HS-27A (cell line): ENCODE data around the gene DTWD1.
"Not testable (repeated sequence)": the region's sequence is repeated elsewhere in the genome, so short reads cannot be mapped to it uniquely, and the experiment has no call there.

ENCODE experiments used
- DNase-seq: peaks from one replicate; pipeline ENCODE4 v3.0.0-alpha.2; 2012; ENCODE audit warnings: low read depth, missing footprints

Gene DTWD1

DNA sequence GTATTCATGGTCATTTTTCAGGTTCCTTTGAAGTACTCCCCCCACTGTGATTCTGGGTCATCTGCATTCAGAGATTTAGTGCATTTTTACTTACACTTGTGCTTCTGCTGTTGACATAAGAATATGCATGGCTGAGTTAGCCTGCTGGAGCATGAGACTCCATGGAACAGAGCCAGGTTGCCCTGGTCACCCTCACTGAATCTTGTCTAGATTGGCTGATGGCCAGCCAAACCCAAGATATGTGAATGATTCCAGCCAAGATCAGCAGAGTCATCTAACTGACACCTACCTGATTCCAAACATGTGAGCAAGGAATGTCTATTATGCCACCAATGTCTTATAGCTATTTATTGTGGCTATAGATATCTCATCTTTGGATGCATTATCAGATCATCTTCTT, 25.1 kb downstream of the DTWD1 start:
- DNase-seq: peak; percentile 85

DNA sequence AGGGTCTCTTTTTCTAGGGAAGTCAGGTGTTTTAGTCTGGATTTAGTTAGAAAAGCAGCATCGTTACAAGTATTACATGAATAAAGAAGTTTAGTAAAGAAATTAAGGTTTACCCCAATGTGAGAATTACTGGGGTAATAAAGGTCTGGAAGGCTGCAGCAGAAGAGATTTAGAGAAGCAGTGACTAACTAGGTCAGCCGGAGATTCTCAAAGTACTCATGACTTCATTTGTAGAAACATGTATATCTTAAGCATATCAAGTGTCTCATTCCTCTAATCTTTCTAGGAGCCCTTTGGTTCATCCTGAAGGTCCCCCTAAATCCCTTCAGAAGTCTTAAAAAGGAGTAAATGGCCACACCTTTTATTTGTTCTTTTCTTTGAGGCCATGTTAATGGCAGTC, 26.0 kb downstream of the DTWD1 start:
- DNase-seq: no peak

DNA sequence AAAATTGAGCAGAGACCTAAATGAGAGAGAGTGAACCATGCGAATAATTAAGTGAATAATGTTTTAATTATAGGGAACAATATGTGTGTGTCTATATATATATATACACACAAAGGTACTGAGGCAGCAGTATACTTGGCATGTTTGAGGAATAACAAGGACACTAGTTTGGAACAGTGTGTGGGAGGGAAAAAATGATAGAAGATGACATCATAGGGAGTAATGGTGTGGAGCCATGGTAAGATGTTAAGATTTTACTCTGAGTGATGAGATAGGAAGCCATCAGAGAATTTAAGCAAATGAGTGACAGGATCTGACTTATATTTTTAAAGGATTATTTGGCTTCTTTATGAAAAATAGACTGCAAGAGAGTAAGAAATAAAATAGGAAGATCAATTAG, 29.1 kb downstream of the DTWD1 start:
- DNase-seq: no peak

DNA sequence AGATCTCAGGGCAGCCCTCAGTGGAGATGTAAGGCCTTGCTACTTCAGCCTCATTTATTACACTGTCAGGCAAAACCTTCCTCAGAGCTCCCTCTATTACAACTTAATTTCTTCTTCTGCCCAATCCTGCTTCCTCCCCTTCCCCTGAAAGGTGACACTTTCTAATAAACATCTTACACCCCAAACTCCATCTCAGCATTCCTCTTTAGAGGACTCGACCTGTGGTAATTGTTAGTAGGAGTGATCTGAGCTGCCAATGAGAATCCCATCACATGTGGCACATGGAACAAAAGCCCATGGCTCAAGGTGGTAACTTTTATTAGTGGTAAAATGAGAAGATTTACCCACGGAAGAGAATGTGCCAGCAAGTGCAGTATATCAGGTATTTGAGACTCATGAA, 29.8 kb downstream of the DTWD1 start:
- no peak for DNase-seq

DNA sequence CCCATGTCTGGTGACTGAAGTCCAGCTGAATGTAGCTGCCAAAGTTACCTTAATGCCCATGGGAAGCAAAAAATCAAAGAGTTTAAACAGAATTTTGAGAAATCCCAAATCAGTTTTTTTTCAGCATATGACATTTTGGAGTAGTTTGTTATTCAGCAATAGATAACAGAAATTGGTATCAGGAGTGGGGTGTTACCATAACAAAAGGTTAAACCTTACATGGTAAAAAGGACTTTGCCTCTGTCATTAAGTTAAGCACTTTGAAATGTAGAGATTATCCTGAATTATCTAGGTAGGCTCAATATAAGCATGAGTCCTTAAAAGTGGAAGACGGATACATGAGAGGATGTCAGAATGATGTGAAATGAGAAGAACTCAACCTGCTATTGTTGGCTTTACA, 32.1 kb downstream of the DTWD1 start:
- DNase-seq: no peak

DNA sequence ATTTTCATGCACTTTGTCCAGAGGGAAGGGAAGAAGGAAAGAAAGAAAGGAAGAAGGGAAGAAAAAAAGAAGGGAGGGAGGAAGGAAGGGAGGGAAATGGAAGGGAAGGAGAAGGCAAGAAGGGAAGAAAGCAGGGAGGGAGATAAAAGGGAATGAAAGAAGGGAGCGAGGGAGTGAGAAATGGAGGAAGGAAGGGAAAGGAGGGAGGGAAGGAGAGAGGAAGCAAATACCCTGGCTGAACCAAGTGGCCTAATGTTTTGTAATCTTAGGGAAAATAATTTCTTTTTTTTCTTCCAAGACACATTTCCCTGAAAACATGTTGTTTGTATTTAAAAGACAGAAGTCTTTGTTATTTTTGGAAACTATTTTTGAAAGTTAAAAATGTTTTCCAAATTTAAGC, 35.9 kb downstream of the DTWD1 start:
- no peak for DNase-seq

DNA sequence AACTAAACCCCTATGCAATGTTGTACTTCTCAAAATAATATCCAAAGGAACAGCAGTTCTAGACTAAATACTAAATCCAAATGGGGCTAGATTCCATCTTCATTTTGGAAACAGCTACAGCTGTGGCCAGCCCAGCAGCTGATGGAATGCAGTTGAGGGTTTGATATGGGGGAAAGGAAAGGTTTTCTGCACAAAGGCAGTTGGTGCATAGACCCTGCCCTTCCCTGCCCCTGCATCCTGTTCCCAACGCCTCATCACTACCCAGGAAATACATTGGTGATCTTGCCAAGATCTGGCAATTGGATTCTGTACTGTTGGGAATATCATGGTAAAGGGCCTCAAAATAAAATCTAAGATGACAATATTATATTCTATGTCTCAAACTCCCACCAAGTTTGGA, 43.9 kb downstream of the DTWD1 start:
- DNase-seq: no peak

DNA sequence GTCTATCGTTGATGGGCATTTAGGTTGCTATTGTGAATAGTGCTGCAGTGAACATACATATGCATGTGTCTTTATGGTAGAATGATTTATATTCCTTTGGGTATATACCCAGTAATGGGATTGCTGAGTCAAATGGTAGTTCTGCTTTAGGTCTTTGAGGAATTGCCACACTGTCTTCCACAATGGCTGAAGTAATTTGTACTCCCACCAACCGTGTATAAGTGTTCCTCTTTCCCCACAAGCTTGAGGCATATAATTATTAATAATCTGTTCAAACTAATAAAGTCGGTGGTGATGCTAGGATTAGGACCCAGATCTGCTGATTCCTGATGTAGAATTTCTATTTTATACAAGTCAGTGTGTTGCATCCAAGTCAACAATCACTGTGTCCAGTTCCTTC, 45.6 kb downstream of the DTWD1 start:
- not testable (repeated sequence) for DNase-seq

DNA sequence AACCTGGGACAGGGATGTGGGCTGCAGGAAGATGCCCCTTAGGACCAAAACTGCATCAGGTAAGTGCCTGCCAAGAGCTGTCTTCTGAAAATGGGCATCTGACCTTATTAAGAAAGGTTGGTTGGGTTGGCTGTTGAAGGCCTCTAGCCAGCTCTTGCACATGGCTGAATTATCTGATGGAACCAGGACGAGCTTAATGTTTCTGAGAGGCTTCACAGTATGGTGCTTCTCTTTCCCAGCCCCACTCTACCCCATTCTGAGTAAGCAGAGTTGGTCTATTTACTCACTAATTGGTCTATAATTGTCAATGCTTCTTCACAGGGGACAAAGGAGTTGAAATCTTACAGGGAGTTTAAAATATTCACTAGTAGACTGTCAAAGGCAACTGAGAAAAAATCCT, 48.4 kb downstream of the DTWD1 start:
- no peak for DNase-seq

DNA sequence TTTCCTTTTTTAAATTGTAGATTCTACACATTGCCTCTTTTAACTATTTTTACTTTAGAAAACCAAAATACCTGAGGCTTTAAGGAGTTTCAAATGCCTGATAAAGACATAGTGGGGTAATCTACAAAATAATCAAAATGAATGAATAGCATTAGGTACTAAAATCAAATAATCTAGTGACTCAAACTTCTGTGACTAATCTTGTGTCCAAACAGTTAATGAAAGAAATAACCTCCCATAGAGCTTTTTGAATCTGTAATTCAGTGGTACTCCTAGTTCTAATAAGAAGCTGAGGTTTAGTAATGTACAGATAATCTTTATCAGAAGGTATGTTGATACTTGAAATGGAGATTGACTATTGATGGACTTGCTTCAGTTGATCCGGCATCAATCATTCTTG, 53.0 kb downstream of the DTWD1 start:
- DNase-seq: no peak

DNA sequence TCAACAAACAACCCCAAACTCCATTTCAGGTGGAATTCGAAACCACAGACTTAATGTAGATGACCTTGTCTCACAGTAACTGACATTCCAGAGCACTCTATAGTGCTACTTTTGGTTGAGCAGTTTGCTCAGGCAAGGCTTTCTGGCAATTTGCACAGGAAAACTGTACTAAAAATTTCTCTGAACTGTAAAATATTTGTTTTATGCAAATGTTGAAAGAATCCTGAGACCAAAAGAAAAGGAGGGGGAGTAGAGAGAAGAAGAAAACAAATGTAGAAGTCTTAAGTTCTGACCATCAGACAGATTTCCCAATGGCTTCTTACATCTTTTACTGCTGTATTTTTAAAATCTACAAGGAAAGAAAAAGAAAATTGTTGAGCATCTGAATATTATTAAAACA, 53.5 kb downstream of the DTWD1 start:
- DNase-seq: no peak

DNA sequence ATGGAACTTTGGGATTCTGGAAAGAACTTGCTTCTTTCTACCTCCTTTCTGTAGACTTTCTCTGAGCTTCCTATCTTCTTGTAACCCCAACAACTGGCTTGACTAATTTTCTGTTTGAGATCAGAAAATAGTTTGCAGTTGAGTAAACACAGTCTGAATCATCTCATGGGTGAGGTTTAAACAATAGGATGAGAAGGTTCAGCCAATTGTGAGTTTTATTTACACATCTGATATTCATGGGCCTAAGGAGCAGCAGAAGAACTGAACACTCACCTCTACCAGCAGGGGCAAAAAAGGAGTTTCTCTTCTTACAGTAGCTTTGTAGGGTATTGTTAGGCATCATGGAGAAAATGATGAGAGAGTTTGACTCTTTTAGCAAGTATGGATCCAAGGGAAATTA, 54.2 kb downstream of the DTWD1 start:
- DNase-seq: peak; percentile 45

DNA sequence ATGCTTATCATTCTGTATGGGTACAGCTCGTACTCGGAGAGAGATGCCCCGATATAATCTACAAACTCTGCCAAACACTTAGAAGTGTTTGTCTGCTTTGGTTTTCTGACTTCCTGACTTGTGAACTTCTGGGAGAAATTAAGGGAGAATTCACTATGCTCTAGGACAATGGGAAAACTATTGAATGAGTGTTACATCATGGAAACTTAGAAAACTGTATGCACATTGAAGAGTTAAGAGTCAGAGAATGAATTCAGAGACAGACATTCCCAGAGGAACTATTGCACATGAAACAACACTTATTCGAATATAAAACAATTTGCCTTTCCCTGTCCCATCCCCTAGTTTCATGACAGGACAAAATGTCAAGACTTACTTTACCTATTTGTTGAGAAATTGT, 57.8 kb downstream of the DTWD1 start:
- DNase-seq: no peak

DNA sequence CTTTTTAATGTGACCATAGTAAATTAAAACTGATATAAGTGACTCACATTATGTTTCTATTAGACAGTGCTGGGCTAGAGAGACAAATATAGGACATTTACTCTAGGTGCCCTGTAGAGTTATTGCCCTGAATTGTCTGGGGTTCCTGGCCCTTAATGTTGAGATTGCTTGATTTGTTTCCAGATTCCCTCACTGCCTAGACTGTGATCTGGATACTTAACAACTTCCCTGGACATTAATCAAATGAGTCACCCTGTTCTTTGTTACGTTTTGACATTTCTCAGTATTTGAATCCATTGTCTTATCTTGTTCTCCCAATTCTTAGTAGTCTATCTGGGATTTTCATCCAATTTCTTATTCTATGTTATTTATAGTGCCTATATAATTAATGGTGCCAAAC, 65.8 kb downstream of the DTWD1 start:
- no peak for DNase-seq

DNA sequence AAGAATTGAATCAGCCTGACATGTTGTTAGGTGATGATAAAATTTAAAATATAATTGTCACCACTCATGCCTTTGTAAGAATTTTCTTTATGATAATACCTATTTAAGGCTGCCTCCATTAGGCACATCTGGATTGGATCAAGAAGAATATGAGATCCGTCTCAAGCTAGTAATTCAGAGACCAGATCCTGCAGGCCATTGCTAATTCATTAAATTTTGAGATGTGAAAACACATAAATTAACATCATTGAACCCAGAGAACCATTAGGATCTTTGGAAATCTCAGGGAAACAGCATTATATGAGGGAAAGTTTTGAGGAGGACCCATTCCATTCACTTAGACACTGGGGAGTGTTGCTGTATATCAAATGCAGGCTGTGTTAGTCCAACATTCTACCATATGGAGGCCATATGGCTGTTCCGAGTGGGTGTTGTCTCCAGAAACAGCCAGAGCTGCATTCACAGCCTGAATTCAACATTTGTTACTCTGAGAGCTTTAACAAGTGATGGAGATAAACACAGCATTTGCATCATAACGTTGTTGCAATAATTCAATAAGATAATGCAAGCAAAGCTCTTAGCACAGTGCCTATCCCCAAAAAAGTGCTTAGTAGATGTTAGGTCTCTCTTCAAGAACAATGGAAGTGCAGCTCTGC, 67.4 kb downstream of the DTWD1 start:
- no peak for DNase-seq

DNA sequence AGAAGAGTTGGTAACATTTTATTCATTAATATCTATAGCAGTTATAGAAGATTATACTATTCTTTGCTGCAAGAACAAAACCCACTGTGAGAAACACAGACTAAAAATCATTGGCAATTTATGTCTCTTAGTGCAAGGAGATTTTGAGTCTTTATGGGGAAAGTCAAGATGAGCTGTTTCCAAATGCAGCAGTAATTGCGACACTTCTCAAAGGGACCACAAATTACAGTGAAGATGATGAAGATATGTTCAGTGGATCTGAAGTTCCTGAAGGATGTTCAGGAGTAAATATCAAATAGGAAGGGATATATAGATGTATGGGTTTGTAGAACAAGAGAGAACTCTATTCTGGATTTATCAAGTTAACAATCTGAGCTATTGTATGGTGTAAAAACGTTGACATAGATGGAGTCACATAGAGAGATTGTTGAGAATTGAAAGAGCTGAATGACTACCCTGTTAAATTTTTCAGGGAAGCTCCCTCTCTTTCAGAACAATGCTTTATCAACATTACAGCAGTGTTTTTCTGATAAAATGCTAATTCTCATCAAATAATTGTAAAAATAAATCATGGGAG, 71.8 kb downstream of the DTWD1 start:
- no peak for DNase-seq

DNA sequence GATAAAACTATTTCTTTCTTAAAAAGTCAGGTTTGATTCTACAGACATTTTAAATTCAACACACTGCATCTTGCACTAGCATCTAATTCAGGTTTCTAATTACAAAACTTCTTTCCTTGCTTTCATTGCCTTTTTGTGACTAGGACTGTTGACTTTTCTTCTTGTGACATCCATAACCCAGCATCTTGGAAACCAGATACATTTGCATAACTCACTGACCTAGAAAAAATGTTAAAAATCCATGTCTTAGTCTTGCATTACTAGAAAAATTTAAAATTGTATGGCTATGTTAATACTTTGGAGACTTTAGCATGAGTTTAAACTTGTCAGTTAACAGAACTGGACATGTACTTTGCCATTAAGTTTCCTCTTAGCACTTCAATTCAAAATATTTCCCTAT, 72.7 kb downstream of the DTWD1 start:
- DNase-seq: no peak

DNA sequence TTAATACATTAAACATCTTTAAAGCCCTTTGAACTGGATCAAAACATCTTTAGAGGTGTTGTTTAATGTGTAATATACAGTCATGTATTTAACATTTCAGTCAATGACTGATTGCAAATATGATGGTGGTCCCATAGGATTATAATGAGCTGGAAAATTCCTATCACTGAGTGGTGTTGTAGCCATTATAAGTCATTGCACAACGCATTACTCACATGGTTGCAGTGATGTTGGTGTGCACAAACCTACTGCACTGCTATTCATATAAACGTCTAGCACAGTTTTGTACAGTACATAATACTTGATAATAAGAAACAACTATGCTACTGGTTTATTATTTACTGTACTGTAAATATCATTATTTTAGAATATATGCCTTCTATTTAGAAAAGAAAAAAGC, 75.6 kb downstream of the DTWD1 start:
- no peak for DNase-seq

DNA sequence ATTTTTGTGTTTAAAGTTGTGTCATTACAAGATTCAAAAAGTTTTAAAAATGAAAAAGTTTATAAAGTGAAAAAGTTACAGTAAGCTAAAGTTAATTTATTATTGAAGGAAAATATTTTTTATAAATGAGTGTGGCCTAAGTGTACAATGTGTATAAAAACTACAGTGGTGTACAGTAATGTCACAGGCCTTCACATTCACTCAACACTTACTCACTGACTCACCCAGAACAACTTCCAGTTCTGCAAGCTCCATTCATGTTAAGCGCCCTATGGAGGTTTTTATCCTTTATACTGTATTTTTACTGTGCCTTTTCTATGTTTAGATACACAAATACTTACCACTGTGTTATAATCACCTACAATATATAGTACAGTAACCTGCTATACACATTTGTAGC, 76.3 kb downstream of the DTWD1 start:
- no peak for DNase-seq

DNA sequence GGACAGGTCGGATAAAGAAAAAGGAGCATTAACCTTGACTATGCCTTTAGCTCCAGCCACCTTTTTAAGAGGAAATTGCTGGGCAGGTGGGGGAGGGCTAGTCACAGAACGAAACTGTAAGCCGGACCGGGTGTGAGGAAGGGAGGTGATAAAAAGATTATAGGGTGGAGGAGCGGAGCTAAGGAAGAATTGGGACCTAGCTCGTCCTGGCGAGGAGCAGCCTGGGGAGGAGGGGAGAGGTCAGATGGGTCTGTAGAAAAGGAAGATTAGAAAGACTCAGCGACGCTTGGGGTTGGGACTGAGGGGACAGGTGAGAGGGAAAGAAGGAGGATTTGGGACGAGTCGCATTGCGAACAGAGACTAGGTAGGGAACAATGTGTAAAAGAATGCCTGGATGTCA, 82.1 kb downstream of the DTWD1 start:
- not testable (repeated sequence) for DNase-seq
